Stimulated activated CD4-positive, alpha-beta T cell treated with anti-CD3 and anti-CD28 coated beads, TNF-alpha, amount 100 ng/mL, for 1 hour (primary cell): ENCODE data around the gene NTRK2.

Experiments
- DNase-seq, 3 donors: peaks; one replicate each; pipeline ENCODE4 v3.0.0-alpha.2; 2020; ENCODE audit warnings: low read depth in 3 of 3, low spot score in 1 of 3

The NTRK2 gene

DNA sequence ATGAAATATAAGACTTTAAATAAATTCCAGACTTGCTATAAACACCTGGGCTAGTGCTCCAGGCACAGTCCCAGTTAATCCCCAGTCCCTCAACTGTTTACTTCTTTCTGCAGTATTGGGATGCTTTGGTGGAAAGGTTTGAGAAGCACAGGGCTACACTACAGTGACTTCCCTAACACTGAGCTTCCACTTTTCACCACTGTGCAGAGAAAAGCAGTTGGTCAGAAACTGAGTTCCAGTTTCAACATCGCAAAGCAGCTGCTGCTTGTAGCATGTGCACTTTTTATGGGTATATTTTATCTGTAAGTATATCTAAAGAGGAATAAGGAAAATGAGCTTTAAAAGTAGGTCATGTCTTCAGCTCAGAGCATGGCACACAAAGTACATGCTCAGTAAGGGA, 339.7 kb downstream of the NTRK2 start:
- no peak for DNase-seq

DNA sequence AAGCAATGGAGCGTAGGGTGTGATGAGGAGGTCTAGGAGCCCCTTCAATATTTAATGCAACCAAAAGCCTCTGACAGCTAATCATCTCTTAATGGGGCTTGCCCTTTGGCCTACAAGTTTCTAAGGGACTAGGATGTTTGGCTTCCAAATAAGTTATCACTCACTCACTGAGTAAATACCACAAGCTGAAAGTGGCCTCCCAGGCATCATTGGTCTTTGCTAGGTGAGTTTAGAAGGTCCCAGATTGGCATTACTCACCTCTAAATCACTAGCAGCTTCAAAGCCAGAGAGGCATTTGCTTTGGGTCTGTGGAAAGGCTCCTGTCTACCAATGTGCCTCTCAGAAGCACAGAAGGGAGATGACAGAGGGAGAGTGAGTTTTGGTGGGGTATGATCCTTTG, 344.2 kb downstream of the NTRK2 start:
- DNase-seq: no peak

- DNase-seq: no peak
These were observed 344.8 kb downstream of the NTRK2 start for GRCh38 chr9:85014292-85014691.

GRCh38 chr9:85016384-85017006, 347.0 kb downstream of the NTRK2 start:
- no peak for DNase-seq

GRCh38 chr9:85020791-85021190, 351.3 kb downstream of the NTRK2 start:
- no peak for DNase-seq

DNA sequence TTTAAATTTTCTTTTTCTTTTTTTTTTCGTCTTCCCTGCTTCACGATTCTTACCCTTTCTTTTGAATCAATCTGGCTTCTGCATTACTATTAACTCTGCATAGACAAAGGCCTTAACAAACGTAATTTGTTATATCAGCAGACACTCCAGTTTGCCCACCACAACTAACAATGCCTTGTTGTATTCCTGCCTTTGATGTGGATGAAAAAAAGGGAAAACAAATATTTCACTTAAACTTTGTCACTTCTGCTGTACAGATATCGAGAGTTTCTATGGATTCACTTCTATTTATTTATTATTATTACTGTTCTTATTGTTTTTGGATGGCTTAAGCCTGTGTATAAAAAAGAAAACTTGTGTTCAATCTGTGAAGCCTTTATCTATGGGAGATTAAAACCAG, 352.2 kb downstream of the NTRK2 start:
- DNase-seq: no peak

DNA sequence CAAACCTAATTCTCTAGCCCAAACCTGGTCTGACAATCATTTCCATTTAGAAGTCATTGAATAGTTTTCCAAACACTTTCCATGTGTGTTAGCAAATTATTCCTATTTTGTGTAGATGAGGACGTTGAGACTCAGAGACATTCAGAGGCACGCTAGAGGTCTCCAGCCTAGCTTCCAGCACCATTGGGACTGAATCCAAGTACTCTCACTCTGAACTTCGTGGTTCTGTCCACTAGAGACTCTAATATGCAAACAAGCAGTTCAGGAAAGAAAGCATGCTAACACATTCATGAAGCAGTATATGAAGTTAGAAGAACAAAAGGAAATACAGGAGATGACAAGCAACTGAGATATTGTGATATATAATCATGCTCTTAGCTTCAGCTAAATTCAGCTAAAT, 354.8 kb downstream of the NTRK2 start:
- DNase-seq: no peak

DNA sequence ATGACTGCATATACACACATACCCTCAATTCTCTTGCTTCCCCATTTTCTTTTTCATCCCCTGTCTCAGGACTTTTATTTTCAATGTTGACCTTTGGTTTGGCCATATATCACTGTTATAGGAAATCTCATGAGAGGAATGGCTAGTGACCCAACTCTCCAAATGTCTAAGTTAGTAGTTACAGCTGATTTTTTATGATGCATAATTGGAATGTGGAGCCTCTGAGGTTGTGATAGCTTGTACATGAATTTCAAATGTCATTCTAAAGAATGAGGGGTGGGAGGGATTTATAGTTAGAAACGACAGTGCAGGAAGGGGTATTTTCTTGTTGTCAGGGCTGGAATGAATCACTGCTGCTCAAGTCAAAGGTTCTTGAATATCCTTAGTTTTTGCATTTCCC, 356.1 kb downstream of the NTRK2 start:
- DNase-seq: no peak

GRCh38 chr9:85027870-85028269, 358.3 kb downstream of the NTRK2 start:
- no peak for DNase-seq

DNA sequence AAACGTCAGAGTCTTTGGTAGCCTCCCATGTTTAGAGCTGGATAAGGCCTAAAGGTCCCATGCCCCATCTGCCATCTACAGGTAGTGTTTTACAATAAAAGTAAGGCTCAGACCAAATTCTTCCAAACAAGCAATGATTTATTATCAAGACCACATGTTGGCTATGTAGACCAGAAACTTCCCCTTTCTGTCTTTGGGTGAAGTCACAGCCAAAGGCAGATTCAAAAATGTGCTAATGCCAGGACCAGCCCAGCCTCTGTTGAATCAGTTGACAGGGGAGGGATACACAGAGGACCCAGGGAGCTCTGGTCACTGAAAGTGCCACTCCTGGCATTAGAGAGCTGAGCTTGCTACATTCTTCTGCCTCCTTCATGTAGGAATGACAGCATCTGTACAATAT, 360.8 kb downstream of the NTRK2 start:
- DNase-seq: no peak

DNA sequence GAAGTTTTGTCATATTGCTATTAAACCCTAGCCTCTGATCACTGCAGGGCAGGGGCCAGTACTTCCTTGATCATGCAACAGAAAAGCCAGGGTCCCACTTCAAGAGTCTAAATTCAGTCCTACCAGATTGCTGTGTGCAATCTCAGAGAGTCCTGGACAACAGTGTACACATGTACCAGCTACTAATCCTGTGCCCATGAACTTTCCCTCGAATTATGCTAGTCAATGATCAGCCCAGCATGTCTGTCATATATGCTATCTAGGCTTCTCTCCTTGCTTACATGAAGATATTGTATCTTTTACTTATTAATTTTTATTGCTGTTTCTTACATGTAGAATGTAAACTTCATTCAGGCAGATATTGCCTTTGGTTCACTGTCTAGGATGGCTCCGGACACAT, 367.0 kb downstream of the NTRK2 start:
- DNase-seq: no peak

DNA sequence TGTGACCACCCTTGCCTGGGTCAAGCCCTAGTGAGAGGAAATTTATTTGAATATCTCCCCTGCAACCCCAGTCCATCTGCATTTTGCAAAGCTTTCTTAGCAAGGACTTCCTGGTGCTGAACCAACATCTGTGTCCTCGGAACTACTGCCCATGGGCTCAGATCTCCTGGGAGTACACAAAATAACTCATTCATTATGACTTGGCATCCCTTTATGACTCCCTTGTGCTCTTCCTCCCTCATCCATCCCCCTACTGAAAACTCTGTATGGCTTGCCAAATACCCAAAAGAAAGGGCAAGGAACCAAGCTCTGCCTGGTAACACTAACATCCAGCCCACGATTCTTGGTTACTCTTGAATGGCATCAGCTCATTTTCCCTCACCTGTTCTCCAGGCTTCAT, 368.5 kb downstream of the NTRK2 start:
- no peak for DNase-seq

DNA sequence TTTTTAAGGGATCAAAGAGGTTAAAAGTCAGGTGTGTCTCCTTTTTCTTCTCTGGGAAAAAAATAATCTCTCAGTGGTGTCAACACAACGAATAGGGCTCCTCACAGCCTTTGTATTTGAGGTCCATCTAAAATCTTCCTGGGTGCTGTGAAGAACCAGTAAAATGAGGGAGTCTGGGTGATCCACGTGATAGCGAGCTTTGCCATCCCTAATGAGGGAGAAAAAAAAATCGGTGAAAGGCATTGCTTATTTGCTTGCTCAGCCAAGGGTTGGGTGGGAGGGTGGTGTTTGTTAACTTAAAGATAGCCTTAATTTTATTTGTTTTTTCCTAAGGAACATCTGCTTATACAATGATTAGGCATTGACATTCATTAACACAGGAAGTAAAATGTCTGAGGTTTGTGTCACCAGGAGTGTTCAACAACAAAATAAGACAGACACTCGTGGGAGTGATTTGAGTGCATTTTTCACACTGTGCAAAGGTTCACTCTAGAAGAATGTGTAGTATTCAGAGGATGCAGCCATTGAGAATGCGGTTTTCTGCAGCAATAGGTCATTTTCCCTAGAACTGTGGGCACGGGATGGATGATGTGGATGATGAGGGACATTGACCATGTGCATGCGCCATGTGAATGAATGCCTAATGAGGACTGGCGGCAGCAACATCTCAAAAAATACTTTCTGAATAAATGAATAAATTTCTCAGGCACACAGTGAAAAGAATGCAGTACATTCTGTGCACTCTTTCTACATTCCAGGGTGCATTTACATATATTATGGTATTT, 369.5 kb downstream of the NTRK2 start:
- DNase-seq: no peak

- DNase-seq: no peak
These were observed 370.6 kb downstream of the NTRK2 start for GRCh38 chr9:85040146-85040545.

GRCh38 chr9:85040821-85041465, 371.4 kb downstream of the NTRK2 start:
- no peak for DNase-seq

DNA sequence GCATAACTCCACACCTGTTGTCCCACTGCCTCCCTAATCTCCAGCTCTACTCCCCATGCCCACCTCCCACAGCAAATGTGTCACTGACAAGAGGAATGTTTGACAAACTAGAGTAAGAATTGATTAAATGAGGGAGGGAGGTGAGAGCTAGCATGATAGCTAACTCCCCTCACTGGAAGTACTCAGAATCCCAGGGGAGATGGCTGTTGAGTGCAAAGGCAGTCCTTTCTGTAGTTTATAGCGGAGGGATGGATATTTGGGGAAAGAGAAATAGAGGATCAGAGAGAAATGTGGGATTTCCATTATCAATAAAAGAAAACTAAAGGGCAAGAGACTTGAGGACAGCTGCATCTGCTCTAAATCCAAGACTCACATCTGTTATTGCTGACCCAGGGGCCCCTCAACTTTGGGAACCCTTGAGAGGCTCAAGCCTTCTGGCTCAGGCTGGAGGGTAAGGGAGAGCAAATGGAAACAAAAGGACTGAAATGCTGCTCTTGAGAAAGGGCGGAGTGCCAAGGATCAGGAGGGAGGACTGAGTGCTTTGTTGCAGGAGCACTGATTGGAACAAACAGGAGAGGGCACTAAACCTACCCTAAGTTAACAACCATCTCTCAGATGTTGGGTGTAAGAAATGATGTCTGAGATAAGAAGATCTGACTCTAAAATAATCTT, 372.1 kb downstream of the NTRK2 start:
- DNase-seq: no peak

GRCh38 chr9:85042981-85043647, 373.6 kb downstream of the NTRK2 start:
- DNase-seq: no peak

DNA sequence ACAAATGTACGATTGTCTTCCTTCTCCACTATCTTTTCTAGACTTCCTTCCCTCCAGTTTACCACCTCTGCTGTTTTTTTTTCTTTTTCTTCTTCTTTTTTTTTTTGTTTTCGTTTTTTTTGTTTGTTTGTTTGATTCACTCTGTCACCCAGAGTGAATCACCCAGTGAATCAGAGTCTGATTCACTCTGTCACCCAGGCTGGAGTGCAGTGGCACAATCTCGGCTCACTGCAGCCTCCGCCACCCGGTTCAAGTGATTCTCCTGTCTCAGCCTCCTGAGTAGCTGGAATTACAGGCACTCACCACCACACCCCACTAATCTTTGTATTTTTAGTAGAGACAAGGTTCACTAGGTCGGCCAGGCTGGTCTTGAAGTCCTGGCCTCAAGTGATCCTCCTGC, 375.7 kb downstream of the NTRK2 start:
- DNase-seq: no peak

DNA sequence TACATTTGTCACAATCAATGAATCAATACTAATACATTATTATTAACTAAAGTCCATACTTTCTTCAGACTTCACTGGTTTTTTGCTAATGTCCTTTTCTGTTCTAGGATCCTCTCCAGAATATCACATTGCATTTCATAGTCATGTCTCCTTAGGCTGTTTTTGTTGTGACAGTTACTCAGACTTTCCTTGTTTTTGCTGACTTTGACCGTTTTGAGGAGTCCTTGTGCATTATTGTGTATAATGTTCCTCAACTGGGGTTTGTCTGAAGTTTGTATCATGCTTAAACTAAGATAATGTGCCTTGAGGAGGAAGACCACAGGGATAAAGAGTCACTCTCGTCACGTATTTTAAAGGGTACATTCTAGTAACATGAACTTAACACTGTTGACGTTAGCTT, 376.9 kb downstream of the NTRK2 start:
- no peak for DNase-seq

GRCh38 chr9:85053206-85053786, 383.8 kb downstream of the NTRK2 start:
- DNase-seq: no peak

- DNase-seq: no peak
These were observed 384.5 kb downstream of the NTRK2 start for GRCh38 chr9:85054017-85054416.
